ENCODE results near the gene RIMS1.

DNA sequence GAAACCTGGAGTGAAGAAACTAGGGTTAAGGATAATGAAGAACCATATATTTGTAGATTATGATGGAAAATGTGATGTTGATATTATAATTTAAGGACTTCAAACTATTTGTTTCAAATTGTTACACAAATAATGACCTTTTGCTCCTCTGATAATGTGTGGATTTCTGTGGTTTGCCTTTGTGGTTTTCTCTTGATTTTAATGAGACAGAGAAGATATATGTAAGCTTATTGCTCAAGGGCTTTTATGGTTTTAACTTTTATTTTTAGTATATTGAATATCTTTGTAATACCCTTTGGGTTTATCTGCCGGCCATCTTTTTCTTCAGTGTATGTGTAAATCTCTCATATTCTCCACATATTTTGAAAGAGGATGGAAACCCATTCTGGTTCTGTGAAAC lies 362.3 kb downstream of the RIMS1 start:
- TF ChIP-seq, protein P1, sequence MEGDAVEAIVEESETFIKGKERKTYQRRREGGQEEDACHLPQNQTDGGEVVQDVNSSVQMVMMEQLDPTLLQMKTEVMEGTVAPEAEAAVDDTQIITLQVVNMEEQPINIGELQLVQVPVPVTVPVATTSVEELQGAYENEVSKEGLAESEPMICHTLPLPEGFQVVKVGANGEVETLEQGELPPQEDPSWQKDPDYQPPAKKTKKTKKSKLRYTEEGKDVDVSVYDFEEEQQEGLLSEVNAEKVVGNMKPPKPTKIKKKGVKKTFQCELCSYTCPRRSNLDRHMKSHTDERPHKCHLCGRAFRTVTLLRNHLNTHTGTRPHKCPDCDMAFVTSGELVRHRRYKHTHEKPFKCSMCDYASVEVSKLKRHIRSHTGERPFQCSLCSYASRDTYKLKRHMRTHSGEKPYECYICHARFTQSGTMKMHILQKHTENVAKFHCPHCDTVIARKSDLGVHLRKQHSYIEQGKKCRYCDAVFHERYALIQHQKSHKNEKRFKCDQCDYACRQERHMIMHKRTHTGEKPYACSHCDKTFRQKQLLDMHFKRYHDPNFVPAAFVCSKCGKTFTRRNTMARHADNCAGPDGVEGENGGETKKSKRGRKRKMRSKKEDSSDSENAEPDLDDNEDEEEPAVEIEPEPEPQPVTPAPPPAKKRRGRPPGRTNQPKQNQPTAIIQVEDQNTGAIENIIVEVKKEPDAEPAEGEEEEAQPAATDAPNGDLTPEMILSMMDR (IDR thresholded peaks at IDR 0.05; ENCODE audit: insufficient read depth, low read length) = no peak
- TF ChIP-seq GABPA (IDR thresholded peaks at IDR 0.05; ENCODE audit: low read depth) = no peak
